SH-SY5Y (cell line): Measurements from ENCODE around the gene OR52I1.

ENCODE experiments used
- GATA2 ChIP-seq: IDR thresholded peaks from 2 replicates; pipeline ENCODE4 v1.6.1; 2011; ENCODE audit warnings: mild to moderate bottlenecking, low read depth, low read length
- GATA3 ChIP-seq: IDR thresholded peaks from 2 replicates; pipeline ENCODE4 v1.6.1; 2011; ENCODE audit warnings: low read depth, mild to moderate bottlenecking, low read length, moderate library complexity

GRCh38 chr11:4546878-4547277 lies 47.0 kb upstream of the OR52I1 start:
- TF ChIP-seq GATA3 (no peak), GATA2 (no peak)
